H1 (cell line): ENCODE results near the gene C20orf202. TPM values are rescaled to one million over a fixed set of nuclear protein-coding genes. Genes with fewer than 3 reads are reported as not detected.
"Not testable (repeated sequence)": the region's sequence is repeated elsewhere in the genome, so short reads cannot be mapped to it uniquely, and the experiment has no call there.

ENCODE experiments used
- CTCF ChIA-PET: fragments of 300-600 bp; sonication (Branson Sonifier 250); formaldehyde crosslinking; loops from one replicate; lab custom pipeline; 2021; ENCODE audit not compliant: partially characterized antibody; lab: Charles Lee
- POLR2A ChIA-PET: fragments of 300-600 bp; sonication (Branson Sonifier 250); formaldehyde crosslinking; loops from one replicate; lab custom pipeline; 2021; ENCODE audit warnings: inconsistent platforms; ENCODE audit not compliant: partially characterized antibody; lab: Charles Lee
- DNase-seq, 2 experiments: peaks; one replicate each; pipeline versions ENCODE4 v3.0.0 to v3.0.0-alpha.2; 2010 to 2022; ENCODE audit warnings: low spot score in 2 of 2, low read depth in 1 of 2, mixed read lengths in 1 of 2
- FAIRE-seq: peaks from 2 replicates; lab custom pipeline; 2011; peaks lifted over from hg19 to GRCh38; lab: Jason Lieb, UNC
- H2AFZ ChIP-seq: 2 replicates; pipeline ENCODE4 v1.8.1; 2012; ENCODE audit warnings: low read length, inconsistent platforms
- H2AK5ac ChIP-seq: 2 replicates; pipeline ENCODE4 v1.6.1; 2013; ENCODE audit warnings: low read depth, low read length
- H2BK120ac ChIP-seq: replicated peaks from 2 replicates; pipeline ENCODE3; 2013; ENCODE audit warnings: low read depth, low read length, inconsistent platforms
- H2BK12ac ChIP-seq: 2 replicates; pipeline ENCODE4 v1.6.1; 2013; ENCODE audit warnings: low read depth, low read length
- H2BK15ac ChIP-seq: 2 replicates; pipeline ENCODE4 v1.6.1; 2013; ENCODE audit warnings: low read length
- H2BK20ac ChIP-seq: 2 replicates; pipeline ENCODE4 v1.6.1; 2013; ENCODE audit warnings: low read length
- H2BK5ac ChIP-seq: 2 replicates; pipeline ENCODE4 v1.6.1; 2013; ENCODE audit warnings: low read depth, low read length
- H3K14ac ChIP-seq: 2 replicates; pipeline ENCODE4 v1.6.1; 2013; ENCODE audit warnings: inconsistent platforms; ENCODE audit not compliant: insufficient read length
- H3K18ac ChIP-seq: 2 replicates; pipeline ENCODE4 v1.6.1; 2013; ENCODE audit warnings: low read length; ENCODE audit errors: extremely low read depth
- H3K23ac ChIP-seq: 2 replicates; pipeline ENCODE4 v1.6.1; 2013; ENCODE audit warnings: inconsistent platforms; ENCODE audit not compliant: insufficient read length
- H3K23me2 ChIP-seq: 2 replicates; pipeline ENCODE4 v1.6.1; 2013; ENCODE audit warnings: low read depth, low read length
- H3K27ac ChIP-seq: 2 replicates; pipeline ENCODE4 v1.6.1; 2011; ENCODE audit warnings: low read depth, low read length, inconsistent platforms
- H3K27me3 ChIP-seq, 4 experiments: replicated peaks in 1 of 4; 1 replicate in 1 of 4; 2 replicates in 3 of 4; pipeline versions ENCODE4 v1.6.1 to v1.8.1; 2011 to 2013; ENCODE audit warnings: low read length in 3 of 4, mild to moderate bottlenecking in 3 of 4, inconsistent platforms in 2 of 4, mixed read lengths in 2 of 4, moderate library complexity in 1 of 4; ENCODE audit not compliant: control insufficient read depth in 3 of 4, insufficient read depth in 3 of 4; ENCODE audit errors: extremely low read depth in 1 of 4
- H3K36me3 ChIP-seq, 4 experiments: 2 replicates each; pipeline versions ENCODE4 v1.6.1 to v1.8.1; 2011 to 2013; ENCODE audit warnings: mild to moderate bottlenecking in 4 of 4, low read length in 3 of 4, moderate library complexity in 2 of 4, control low read depth in 1 of 4, inconsistent platforms in 1 of 4; ENCODE audit not compliant: insufficient read depth in 4 of 4, control insufficient read depth in 2 of 4
- H3K4ac ChIP-seq: replicated peaks from 2 replicates; pipeline ENCODE3; 2013; ENCODE audit warnings: low read length, low read depth, mixed read lengths, inconsistent platforms; ENCODE audit not compliant: insufficient read length
- H3K4me1 ChIP-seq, 4 experiments: replicated peaks in 1 of 4; 1 replicate in 1 of 4; 2 replicates in 3 of 4; pipeline versions ENCODE4 v1.6.1 to v1.8.1; 2011 to 2013; ENCODE audit warnings: low read length in 3 of 4, inconsistent platforms in 2 of 4, mixed read lengths in 1 of 4; ENCODE audit not compliant: insufficient read depth in 4 of 4, control insufficient read depth in 3 of 4
- H3K4me2 ChIP-seq, 2 experiments: 2 replicates each; pipeline versions ENCODE4 v1.6.1 to v1.8.1; 2011 to 2013; ENCODE audit warnings: low read depth in 2 of 2, low read length in 2 of 2, control low read depth in 1 of 2, inconsistent platforms in 1 of 2, mild to moderate bottlenecking in 1 of 2; ENCODE audit not compliant: insufficient read depth in 1 of 2
- H3K4me3 ChIP-seq, 4 experiments: fragments of 200-600, 300-600 bp in 1 of 4; sonication (generic), shearing (Covaris generic), sonication (Bioruptor Twin) in 1 of 4; 2 replicates each; pipeline versions ENCODE4 v1.5.1 to v1.8.1; 2011 to 2016; ENCODE audit warnings: low read length in 4 of 4, low read depth in 3 of 4, control low read depth in 2 of 4, inconsistent platforms in 2 of 4, mild to moderate bottlenecking in 2 of 4, mixed read lengths in 1 of 4, moderate library complexity in 1 of 4; ENCODE audit not compliant: insufficient read depth in 2 of 4; ENCODE audit errors: extremely low read depth in 1 of 4
- H3K56ac ChIP-seq: replicated peaks from 2 replicates; pipeline ENCODE3; 2013; ENCODE audit warnings: low read depth, mild to moderate bottlenecking, mixed read lengths, low read length, inconsistent platforms; ENCODE audit not compliant: insufficient read length
- H3K79me1 ChIP-seq: 2 replicates; pipeline ENCODE4 v1.6.1; 2013; ENCODE audit warnings: low read depth, low read length, control low read depth
- H3K79me2 ChIP-seq, 2 experiments: 2 replicates each; pipeline versions ENCODE4 v1.6.1 to v1.8.1; 2012 to 2013; ENCODE audit warnings: low read length in 2 of 2, mild to moderate bottlenecking in 2 of 2, inconsistent platforms in 1 of 2; ENCODE audit not compliant: insufficient read depth in 2 of 2, control insufficient read depth in 1 of 2
- H3K9ac ChIP-seq, 4 experiments: replicated peaks in 1 of 4; 1 replicate in 1 of 4; 2 replicates in 3 of 4; pipeline versions ENCODE4 v1.6.1 to v1.8.1; 2011 to 2013; ENCODE audit warnings: low read depth in 3 of 4, low read length in 3 of 4, control low read depth in 2 of 4, mild to moderate bottlenecking in 2 of 4, moderate library complexity in 2 of 4, inconsistent platforms in 1 of 4; ENCODE audit errors: extremely low read depth in 1 of 4
- H3K9me3 ChIP-seq, 2 experiments: 2 replicates each; pipeline versions ENCODE4 v1.6.1 to v1.8.1; 2012 to 2013; ENCODE audit warnings: mild to moderate bottlenecking in 2 of 2, moderate library complexity in 2 of 2, control low read depth in 1 of 2, inconsistent platforms in 1 of 2, low read depth in 1 of 2, low read length in 1 of 2, mixed read lengths in 1 of 2; ENCODE audit not compliant: insufficient read depth in 2 of 2
- H4K20me1 ChIP-seq, 2 experiments: replicated peaks in 1 of 2; 2 replicates each; pipeline versions ENCODE3 to v1.8.1; 2011 to 2013; ENCODE audit warnings: inconsistent platforms in 2 of 2, low read length in 2 of 2, mild to moderate bottlenecking in 1 of 2; ENCODE audit not compliant: insufficient read depth in 2 of 2, control insufficient read depth in 1 of 2
- H4K5ac ChIP-seq: 2 replicates; pipeline ENCODE4 v1.6.1; 2013; ENCODE audit warnings: low read length, low read depth, mixed read lengths, inconsistent platforms; ENCODE audit not compliant: insufficient read length
- H4K8ac ChIP-seq: 2 replicates; pipeline ENCODE4 v1.8.0; 2013; ENCODE audit warnings: mild to moderate bottlenecking, moderate library complexity, low read length, inconsistent platforms; ENCODE audit not compliant: insufficient read depth; ENCODE audit errors: extremely low read depth
- H4K91ac ChIP-seq: replicated peaks from 2 replicates; pipeline ENCODE3; 2013; ENCODE audit warnings: low read length, mixed read lengths, inconsistent platforms; ENCODE audit not compliant: insufficient read length
- WGBS, 2 experiments: shearing (Covaris generic) in 1 of 2; methylation state at CpG; one replicate each; pipeline versions ENCODE4 v1.1.6 to v1.1.7; 2013 to 2015; ENCODE audit warnings: low lambda C conversion rate in 2 of 2, mixed read lengths in 2 of 2, inconsistent platforms in 1 of 2, low coverage in 1 of 2, missing lambda C conversion rate in 1 of 2; ENCODE audit not compliant: insufficient replicate concordance in 2 of 2, insufficient coverage in 1 of 2, insufficient read length in 1 of 2; ENCODE audit errors: extremely low coverage in 1 of 2, missing lambda C conversion rate in 1 of 2; 5-methylcytosine and 5-hydroxymethylcytosine counted together
- polyA plus RNA-seq, 7 experiments: library from polyadenylated mRNA; depleted of rRNA in 3 of 7; stranded (reverse) in 5 of 7; unstranded in 2 of 7; fragments of >200 nt in 5 of 7; fragments of 200-250 nt in 2 of 7; gene quantifications; 1 replicate in 5 of 7; 2 replicates in 1 of 7; 4 replicates in 1 of 7; pipeline versions ENCODE4 v1.2.1 to v1.2.3, GENCODE V29; 2011 to 2013; ENCODE audit warnings: missing spikeins in 2 of 7, mixed read lengths in 2 of 7
- total RNA-seq: library from RNA; stranded (reverse); fragmentation: NEBNext Ultra II Directional; extraction: Animal tissue kit (Norgen Biotek cat#: 25700); gene quantifications from 2 replicates; pipeline ENCODE4 v1.2.1, GENCODE V29; 2021

C20orf202 gene
- total and polyA plus RNA-seq, 2 of the 8 experiments (the other 6 are each of a cell fraction or from before 2014, with no cell fraction given) = 0.12 TPM; not detected in 1

DNA sequence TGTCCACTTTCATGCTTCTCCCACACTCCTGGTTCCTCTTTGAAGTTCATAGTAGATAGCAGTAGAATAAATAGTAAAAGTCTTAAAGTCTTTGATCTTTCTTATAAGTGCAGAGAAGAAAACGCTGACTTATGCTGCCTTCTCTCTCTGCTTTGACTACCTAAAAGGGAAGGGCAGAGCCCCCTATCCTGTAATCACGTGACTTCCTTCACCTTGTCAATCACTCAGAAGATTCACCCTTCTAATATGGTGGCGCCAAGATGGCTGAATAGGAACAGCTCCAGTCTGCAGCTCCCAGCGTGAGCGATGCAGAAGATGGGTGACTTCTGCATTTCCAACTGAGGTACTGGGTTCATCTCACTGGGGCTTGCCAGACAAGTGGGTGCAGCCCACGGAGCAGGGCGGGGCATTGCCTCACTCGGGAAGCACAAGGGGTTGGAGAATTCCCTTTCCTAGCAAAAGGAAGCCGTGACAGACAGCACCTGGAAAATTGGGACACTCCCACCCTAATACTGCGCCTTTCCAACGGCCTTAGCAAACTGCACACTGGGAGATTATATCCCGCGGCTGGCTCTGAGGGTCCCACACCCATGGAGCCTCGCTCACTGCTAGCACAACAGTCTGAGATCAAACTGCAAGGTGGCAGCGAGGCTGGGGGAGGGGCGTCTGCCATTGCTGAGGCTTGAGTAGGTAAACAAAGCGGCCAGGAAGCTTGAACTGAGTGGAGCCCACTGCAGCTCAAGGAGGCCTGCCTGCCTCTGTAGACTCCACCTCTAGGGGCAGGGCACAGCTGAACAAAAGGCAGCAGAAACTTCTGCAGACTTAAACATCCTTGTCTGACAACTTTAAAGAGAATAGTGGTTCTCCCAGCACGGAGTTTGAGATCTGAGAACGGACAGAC is 13.5 kb downstream of the C20orf202 start:
- H2BK120ac ChIP-seq, H2BK15ac ChIP-seq, H3K14ac ChIP-seq, H3K4me3 ChIP-seq, H3K36me3 ChIP-seq, H2BK12ac ChIP-seq, H3K56ac ChIP-seq, H3K9ac ChIP-seq, H3K79me1 ChIP-seq, H4K91ac ChIP-seq, H3K23ac ChIP-seq, H4K8ac ChIP-seq, H4K20me1 ChIP-seq, H3K23me2 ChIP-seq, H3K27ac ChIP-seq, H2AFZ ChIP-seq, H2BK20ac ChIP-seq, DNase-seq, H4K5ac ChIP-seq, H3K27me3 ChIP-seq, FAIRE-seq, H3K4me2 ChIP-seq, H3K9me3 ChIP-seq, H3K4ac ChIP-seq, H2BK5ac ChIP-seq, H2AK5ac ChIP-seq, H3K18ac ChIP-seq, H3K79me2 ChIP-seq: not testable (repeated sequence)
- ChIA-PET CTCF (interaction anchor here (0.6 to 1.1 kb wide), 2 partner anchors 22 to 163 kb away, joined by 3 read pairs; no protein-coding TSS in a partner anchor), POLR2A (interaction anchor here (1.2 to 1.3 kb wide), 2 partner anchors 9 to 21 kb away, joined by 4 read pairs; no protein-coding TSS in a partner anchor)
- 85% methylated on average over 19 of the region's 19 CpGs; no CpG with 5 or more reads in 1 of the 2 experiments for WGBS, 2 experiments
- peaks cover 0 to 10% (median 0%) of the 10 kb centered on the region in 4 experiments; a peak in 3 of 7 replicates for H3K4me1 ChIP-seq
